ENCODE results near the gene POU2F1.

The POU2F1 gene

GRCh38 chr1:167220537-167221125 is at the start of gene POU2F1:
POU2F1 (plus strand) TSS chr1:167220886; CDS start chr1:167220898, 12 bp downstream.
- DNase-seq (ENCODE audit: low read depth in 4 of 4, low spot score in 1 of 4) = peak; percentile 96 to 98 (median 97)

- DNase-seq (ENCODE audit: low read depth in 4 of 4, low spot score in 1 of 4) = no peak
Observed at GRCh38 chr1:167171286-167171929, 49.3 kb upstream of the POU2F1 start.

- no peak for DNase-seq (ENCODE audit: low read depth in 4 of 4, low spot score in 1 of 4)
Observed at GRCh38 chr1:167173516-167174184, 47.0 kb upstream of the POU2F1 start.

- no peak for DNase-seq (ENCODE audit: low read depth in 4 of 4, low spot score in 1 of 4)
Observed at GRCh38 chr1:167175901-167176300, 44.8 kb upstream of the POU2F1 start.

- no peak for DNase-seq (ENCODE audit: low read depth in 4 of 4, low spot score in 1 of 4)
Observed at GRCh38 chr1:167178831-167179230, 41.9 kb upstream of the POU2F1 start.

GRCh38 chr1:167182571-167183320 is 37.9 kb upstream of the POU2F1 start:
- DNase-seq (ENCODE audit: low read depth in 4 of 4, low spot score in 1 of 4) = no peak

- DNase-seq (ENCODE audit: low read depth in 4 of 4, low spot score in 1 of 4) = no peak
Observed at GRCh38 chr1:167184081-167184480, 36.6 kb upstream of the POU2F1 start.

GRCh38 chr1:167185062-167185461 is 35.6 kb upstream of the POU2F1 start:
- DNase-seq (ENCODE audit: low read depth in 4 of 4, low spot score in 1 of 4) = no peak

GRCh38 chr1:167185974-167186657 is 34.6 kb upstream of the POU2F1 start:
- DNase-seq (ENCODE audit: low read depth in 4 of 4, low spot score in 1 of 4) = no peak

GRCh38 chr1:167186771-167187170 is 33.9 kb upstream of the POU2F1 start:
- no peak for DNase-seq (ENCODE audit: low read depth in 4 of 4, low spot score in 1 of 4)

- DNase-seq (ENCODE audit: low read depth in 4 of 4, low spot score in 1 of 4) = no peak
Observed at GRCh38 chr1:167190747-167191237, 29.9 kb upstream of the POU2F1 start.

- no peak for DNase-seq (ENCODE audit: low read depth in 4 of 4, low spot score in 1 of 4)
Observed at GRCh38 chr1:167191958-167192357, 28.7 kb upstream of the POU2F1 start.

GRCh38 chr1:167194182-167194581 is 26.5 kb upstream of the POU2F1 start:
- no peak for DNase-seq (ENCODE audit: low read depth in 4 of 4, low spot score in 1 of 4)

- DNase-seq (ENCODE audit: low read depth in 4 of 4, low spot score in 1 of 4) = no peak
Observed at GRCh38 chr1:167196166-167196565, 24.5 kb upstream of the POU2F1 start.

- DNase-seq (ENCODE audit: low read depth in 4 of 4, low spot score in 1 of 4) = no peak
Observed at GRCh38 chr1:167197236-167197635, 23.4 kb upstream of the POU2F1 start.

GRCh38 chr1:167197692-167198091 is 23.0 kb upstream of the POU2F1 start:
- DNase-seq (ENCODE audit: low read depth in 4 of 4, low spot score in 1 of 4) = no peak

- DNase-seq (ENCODE audit: low read depth in 4 of 4, low spot score in 1 of 4) = no peak
Observed at GRCh38 chr1:167198518-167199133, 22.1 kb upstream of the POU2F1 start.

GRCh38 chr1:167199656-167200055 is 21.0 kb upstream of the POU2F1 start:
- DNase-seq (ENCODE audit: low read depth in 4 of 4, low spot score in 1 of 4) = no peak

- no peak for DNase-seq (ENCODE audit: low read depth in 4 of 4, low spot score in 1 of 4)
Observed at GRCh38 chr1:167200272-167200671, 20.4 kb upstream of the POU2F1 start.

GRCh38 chr1:167200749-167201148 is 19.9 kb upstream of the POU2F1 start:
- DNase-seq (ENCODE audit: low read depth in 4 of 4, low spot score in 1 of 4) = no peak

GRCh38 chr1:167202049-167202448 is 18.6 kb upstream of the POU2F1 start:
- no peak for DNase-seq (ENCODE audit: low read depth in 4 of 4, low spot score in 1 of 4)
